Keratinocyte (primary cell): Measurements from ENCODE around the gene SEMA3A.

Source experiments
- EZH2 ChIP-seq: IDR thresholded peaks from one replicate; pipeline ENCODE4 v1.6.1; 2012; ENCODE audit warnings: inconsistent platforms, mild to moderate bottlenecking, low read length, moderate library complexity
- TF ChIP-seq, protein P1 (sequence below), 3 experiments: IDR thresholded peaks in 1 of 3; conservative IDR thresholded peaks in 1 of 3; optimal IDR thresholded peaks in 1 of 3; 2 replicates in 2 of 3; 3 replicates in 1 of 3; pipeline versions ENCODE3 to v1.5.1; 2011; ENCODE audit warnings: low read length in 3 of 3, mild to moderate bottlenecking in 3 of 3, moderate library complexity in 2 of 3, control low read depth in 1 of 3, inconsistent platforms in 1 of 3; ENCODE audit not compliant: insufficient read depth in 2 of 3; ENCODE audit errors: extremely low read depth in 1 of 3

GRCh38 chr7:84100866-84101265 lies 93.7 kb downstream of the SEMA3A start:
- TF ChIP-seq, protein P1, sequence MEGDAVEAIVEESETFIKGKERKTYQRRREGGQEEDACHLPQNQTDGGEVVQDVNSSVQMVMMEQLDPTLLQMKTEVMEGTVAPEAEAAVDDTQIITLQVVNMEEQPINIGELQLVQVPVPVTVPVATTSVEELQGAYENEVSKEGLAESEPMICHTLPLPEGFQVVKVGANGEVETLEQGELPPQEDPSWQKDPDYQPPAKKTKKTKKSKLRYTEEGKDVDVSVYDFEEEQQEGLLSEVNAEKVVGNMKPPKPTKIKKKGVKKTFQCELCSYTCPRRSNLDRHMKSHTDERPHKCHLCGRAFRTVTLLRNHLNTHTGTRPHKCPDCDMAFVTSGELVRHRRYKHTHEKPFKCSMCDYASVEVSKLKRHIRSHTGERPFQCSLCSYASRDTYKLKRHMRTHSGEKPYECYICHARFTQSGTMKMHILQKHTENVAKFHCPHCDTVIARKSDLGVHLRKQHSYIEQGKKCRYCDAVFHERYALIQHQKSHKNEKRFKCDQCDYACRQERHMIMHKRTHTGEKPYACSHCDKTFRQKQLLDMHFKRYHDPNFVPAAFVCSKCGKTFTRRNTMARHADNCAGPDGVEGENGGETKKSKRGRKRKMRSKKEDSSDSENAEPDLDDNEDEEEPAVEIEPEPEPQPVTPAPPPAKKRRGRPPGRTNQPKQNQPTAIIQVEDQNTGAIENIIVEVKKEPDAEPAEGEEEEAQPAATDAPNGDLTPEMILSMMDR (optimal IDR thresholded peaks at IDR 0.05 in 1 of 3, IDR thresholded peaks at IDR 0.05 in 1 of 3, conservative IDR thresholded peaks at IDR 0.05 in 1 of 3; ENCODE audit: extremely low read depth in 1 of 3, insufficient read depth in 2 of 3, low read length in 3 of 3) = peak in 2 of 3 experiments; percentile 23 to 36
- no peak for TF ChIP-seq EZH2
